HepG2 (cell line): Measurements from ENCODE around the gene AKR1C4. TPM values are rescaled to one million over a fixed set of nuclear protein-coding genes. Genes with fewer than 3 reads are reported as not detected.

Experiments
- CBFB ChIP-seq: sonication (generic); formaldehyde crosslinking; IDR thresholded peaks from 2 replicates; pipeline ENCODE4 v1.4.0; 2020; ENCODE audit warnings: missing genetic modification reagents
- DZIP1 ChIP-seq: sonication (generic); formaldehyde crosslinking; IDR thresholded peaks from 2 replicates; pipeline ENCODE4 v1.5.0; 2020; ENCODE audit warnings: mild to moderate bottlenecking, missing genetic modification reagents
- E2F2 ChIP-seq: sonication (generic); formaldehyde crosslinking; IDR thresholded peaks from 2 replicates; pipeline ENCODE4 v1.4.0; 2020; ENCODE audit warnings: missing genetic modification reagents, borderline replicate concordance
- FOSL2 ChIP-seq: sonication (generic); formaldehyde crosslinking; IDR thresholded peaks from 2 replicates; pipeline ENCODE4 v1.4.0; 2020; ENCODE audit warnings: missing genetic modification reagents
- GTF2F1 ChIP-seq: fragments of 150-350 bp; IDR thresholded peaks from 2 replicates; pipeline ENCODE4 v1.6.1; 2014; ENCODE audit warnings: low read length
- HIVEP1 ChIP-seq: sonication (generic); formaldehyde crosslinking; IDR thresholded peaks from 2 replicates; pipeline ENCODE4 v1.4.0; 2020; ENCODE audit warnings: mild to moderate bottlenecking, missing genetic modification reagents
- ISL2 ChIP-seq: sonication (generic); formaldehyde crosslinking; IDR thresholded peaks from 2 replicates; pipeline ENCODE4 v1.5.0; 2020; ENCODE audit warnings: missing genetic modification reagents
- JUND ChIP-seq: sonication (generic); formaldehyde crosslinking; IDR thresholded peaks from 2 replicates; pipeline ENCODE4 v1.8.0; 2022; ENCODE audit warnings: mild to moderate bottlenecking, missing genetic modification reagents
- MBD4 ChIP-seq: IDR thresholded peaks from 2 replicates; pipeline ENCODE4 v1.6.1; 2012; ENCODE audit warnings: low read length, inconsistent platforms, borderline replicate concordance
- NKX3-1 ChIP-seq: sonication (generic); formaldehyde crosslinking; IDR thresholded peaks from 2 replicates; pipeline ENCODE4 v1.5.0; 2020; ENCODE audit warnings: missing genetic modification reagents
- RBM39 ChIP-seq: fragments of 200-400 bp; formaldehyde crosslinking; IDR thresholded peaks from one replicate; pipeline ENCODE4 v1.6.1; 2018; ENCODE audit warnings: antibody characterized with exemption, mild to moderate bottlenecking, low read depth, low read length; ENCODE audit not compliant: poor library complexity, severe bottlenecking
- RELA ChIP-seq: sonication (generic); formaldehyde crosslinking; IDR thresholded peaks from 2 replicates; pipeline ENCODE4 v1.4.0; 2020; ENCODE audit warnings: missing genetic modification reagents
- REXO4 ChIP-seq: sonication (generic); formaldehyde crosslinking; IDR thresholded peaks from 2 replicates; pipeline ENCODE4 v1.8.0; 2022; ENCODE audit warnings: missing genetic modification reagents, mild to moderate bottlenecking, borderline replicate concordance
- SRSF4 ChIP-seq: fragments of 200-400 bp; formaldehyde crosslinking; IDR thresholded peaks from one replicate; pipeline ENCODE4 v1.6.1; 2018; ENCODE audit warnings: mild to moderate bottlenecking, low read depth, low read length, moderate library complexity; ENCODE audit not compliant: poor library complexity, severe bottlenecking
- ZFYVE20 ChIP-seq: sonication (generic); formaldehyde crosslinking; IDR thresholded peaks from 2 replicates; pipeline ENCODE4 v1.8.0; 2023; ENCODE audit warnings: low read depth, mild to moderate bottlenecking, moderate library complexity, missing genetic modification reagents, borderline replicate concordance
- ZMYM3 ChIP-seq: sonication (generic); formaldehyde crosslinking; IDR thresholded peaks from 2 replicates; pipeline ENCODE4 v1.5.1; 2020; ENCODE audit warnings: mild to moderate bottlenecking, missing genetic modification reagents
- ZMYM4 ChIP-seq: sonication (generic); formaldehyde crosslinking; IDR thresholded peaks from 2 replicates; pipeline ENCODE4 v1.8.1; 2023; ENCODE audit warnings: mild to moderate bottlenecking, missing genetic modification reagents
- ZNF235 ChIP-seq: sonication (generic); formaldehyde crosslinking; IDR thresholded peaks from 2 replicates; pipeline ENCODE4 v1.8.1; 2023; ENCODE audit warnings: mild to moderate bottlenecking, missing genetic modification reagents, borderline replicate concordance
- ZNF33B ChIP-seq: sonication (generic); formaldehyde crosslinking; IDR thresholded peaks from 2 replicates; pipeline ENCODE4 v1.5.1; 2020; ENCODE audit warnings: mild to moderate bottlenecking, missing genetic modification reagents
- ZNF367 ChIP-seq: sonication (generic); formaldehyde crosslinking; IDR thresholded peaks from 2 replicates; pipeline ENCODE4 v1.4.0; 2020; ENCODE audit warnings: missing genetic modification reagents, borderline replicate concordance
- ZNF841 ChIP-seq: sonication (generic); formaldehyde crosslinking; IDR thresholded peaks from 2 replicates; pipeline ENCODE4 v1.8.1; 2023; ENCODE audit warnings: missing genetic modification reagents, borderline replicate concordance
- ZSCAN22 ChIP-seq: sonication (generic); formaldehyde crosslinking; IDR thresholded peaks from 2 replicates; pipeline ENCODE4 v1.4.0; 2020; ENCODE audit warnings: mild to moderate bottlenecking, missing genetic modification reagents
- ZUFSP ChIP-seq: sonication (generic); formaldehyde crosslinking; IDR thresholded peaks from 2 replicates; pipeline ENCODE4 v1.9.0; 2021; ENCODE audit warnings: missing genetic modification reagents, mild to moderate bottlenecking, borderline replicate concordance
- polyA plus RNA-seq, 8 experiments: library from polyadenylated mRNA; depleted of rRNA in 3 of 8; stranded (reverse) in 7 of 8; unstranded in 1 of 8; fragments of >200 nt; fragmentation: Illumina TruSeq in 4 of 8; extraction: Trizol in 4 of 8; gene quantifications; 2 replicates each; pipeline versions ENCODE4 v1.2.1 to v1.2.3, GENCODE V29; 2011 to 2016; ENCODE audit warnings: low read depth in 4 of 8, missing spikeins in 1 of 8, mixed read lengths in 1 of 8; ENCODE audit not compliant: insufficient read depth in 1 of 8
- total RNA-seq, 5 experiments: library from RNA; depleted of rRNA; stranded (reverse); fragments of >200 nt; fragmentation: Illumina TruSeq; extraction: Trizol; gene quantifications; 2 replicates each; pipeline ENCODE4 v1.2.3, GENCODE V29; 2016; ENCODE audit warnings: low read depth in 1 of 5

Gene AKR1C4
- total and polyA plus RNA-seq, 2 of the 13 experiments (the other 11 are each of a cell fraction or from before 2014, with no cell fraction given): 0.18 to 1.3 TPM

- TF ChIP-seq DZIP1 (CRISPR knock-in tag): no peak
- no peak for TF ChIP-seq REXO4 (CRISPR knock-in tag)
- TF ChIP-seq HIVEP1 (CRISPR knock-in tag): no peak
- no peak for TF ChIP-seq RBM39
- TF ChIP-seq ZNF367 (CRISPR knock-in tag): no peak
- TF ChIP-seq NKX3-1 (CRISPR knock-in tag): peak; percentile 26; the same call in 1 of the 2 replicates
- TF ChIP-seq ZMYM4: peak; percentile 95
- TF ChIP-seq ZNF841: no peak
- no peak for TF ChIP-seq SRSF4
- peak; percentile 66; the same call in 1 of the 2 replicates for TF ChIP-seq JUND (CRISPR knock-in tag)
- peak; percentile 45; the same call in 1 of the 2 replicates for TF ChIP-seq ISL2 (CRISPR knock-in tag)
- TF ChIP-seq E2F2 (CRISPR knock-in tag): no peak
- TF ChIP-seq ZNF33B (CRISPR knock-in tag): no peak
- TF ChIP-seq ZSCAN22: no peak
- TF ChIP-seq ZMYM3 (CRISPR knock-in tag): peak; percentile 43; the same call in 1 of the 2 replicates
- no peak for TF ChIP-seq ZNF235 (CRISPR knock-in tag)
- no peak for TF ChIP-seq MBD4
- TF ChIP-seq FOSL2 (CRISPR knock-in tag): peak; percentile 94
- TF ChIP-seq ZUFSP (CRISPR knock-in tag): no peak
- TF ChIP-seq GTF2F1: no peak
- peak; percentile 17; the same call in 1 of the 2 replicates for TF ChIP-seq CBFB (CRISPR knock-in tag)
- no peak for TF ChIP-seq ZFYVE20 (CRISPR knock-in tag)
- no peak for TF ChIP-seq RELA
These were observed 37.6 kb downstream of the AKR1C4 start (continued) for GRCh38 chr10:5234106-5234860.
